ENCODE data around the gene ZNF865.

The ZNF865 gene

GRCh38 chr19:55605207-55605636 lies 225 bp upstream of the ZNF865 start:
- peak overlapping the region; percentile 88 to 97 for H3K4me3 ChIP-seq (replicated peaks in 1 of 2; ENCODE audit: low read depth in 2 of 2, low read length in 2 of 2)
- peak; percentile 98 for DNase-seq (ENCODE audit: low read depth in 2 of 2)
- no peak for TF ChIP-seq CTCF (IDR thresholded peaks at IDR 0.05; ENCODE audit: low read depth, low read length)

DNA sequence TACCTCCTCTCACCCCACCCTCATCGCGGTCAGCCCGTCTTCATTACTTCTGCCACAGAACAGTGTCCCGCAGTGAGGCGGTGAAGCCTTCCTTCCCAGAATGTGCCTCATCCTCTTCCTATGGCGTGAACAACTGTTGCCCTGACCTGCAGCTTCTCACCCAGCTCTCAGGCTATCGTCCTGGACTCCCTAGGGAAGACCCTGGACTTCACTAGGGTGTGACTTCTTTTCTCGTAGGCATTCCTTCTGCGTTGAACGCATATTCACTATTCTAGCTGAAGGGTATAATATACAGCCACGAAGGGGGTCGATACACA lies 982 bp downstream of the ZNF865 start:
- no peak for TF ChIP-seq CTCF (IDR thresholded peaks at IDR 0.05; ENCODE audit: low read depth, low read length)
- DNase-seq (ENCODE audit: low read depth in 2 of 2): no peak
- H3K4me3 ChIP-seq (replicated peaks in 1 of 2; ENCODE audit: low read depth in 2 of 2, low read length in 2 of 2): peak overlapping the region; percentile 88 to 97

- DNase-seq (ENCODE audit: low read depth in 2 of 2): no peak
- H3K4me3 ChIP-seq (replicated peaks in 1 of 2; ENCODE audit: low read depth in 2 of 2, low read length in 2 of 2): peak overlapping the region; percentile 88 to 97
- TF ChIP-seq CTCF (IDR thresholded peaks at IDR 0.05; ENCODE audit: low read depth, low read length): no peak
Measured at GRCh38 chr19:55606817-55607216, 1.4 kb downstream of the ZNF865 start.

DNA sequence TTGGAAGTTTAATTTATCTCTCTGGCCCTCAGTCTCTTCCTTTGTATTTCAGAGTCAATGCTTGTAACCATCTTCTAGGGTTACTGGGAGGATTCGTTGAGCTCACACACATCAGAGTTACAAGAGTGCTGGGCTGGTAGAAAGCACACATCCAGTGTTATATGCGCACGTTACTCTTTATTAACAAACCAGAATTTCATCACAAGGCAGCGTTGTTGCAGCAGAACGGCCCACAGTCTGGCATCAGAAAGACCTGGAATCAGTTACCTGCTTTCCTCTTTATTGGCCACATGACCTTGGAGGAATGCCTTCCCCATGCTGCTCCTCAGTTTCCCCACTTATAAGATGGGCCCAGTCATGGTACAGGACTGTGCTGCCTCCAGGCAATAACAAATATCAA lies 3.9 kb downstream of the ZNF865 start:
- no peak for TF ChIP-seq CTCF (IDR thresholded peaks at IDR 0.05; ENCODE audit: low read depth, low read length)
- DNase-seq (ENCODE audit: low read depth in 2 of 2): no peak
- no peak overlapping the region for H3K4me3 ChIP-seq (replicated peaks in 1 of 2; ENCODE audit: low read depth in 2 of 2, low read length in 2 of 2)

- DNase-seq (ENCODE audit: low read depth in 2 of 2): no peak
- TF ChIP-seq CTCF (IDR thresholded peaks at IDR 0.05; ENCODE audit: low read depth, low read length): no peak
- H3K4me3 ChIP-seq (replicated peaks in 1 of 2; ENCODE audit: low read depth in 2 of 2, low read length in 2 of 2): no peak overlapping the region
Measured at GRCh38 chr19:55611300-55611982, 6.0 kb downstream of the ZNF865 start.

DNA sequence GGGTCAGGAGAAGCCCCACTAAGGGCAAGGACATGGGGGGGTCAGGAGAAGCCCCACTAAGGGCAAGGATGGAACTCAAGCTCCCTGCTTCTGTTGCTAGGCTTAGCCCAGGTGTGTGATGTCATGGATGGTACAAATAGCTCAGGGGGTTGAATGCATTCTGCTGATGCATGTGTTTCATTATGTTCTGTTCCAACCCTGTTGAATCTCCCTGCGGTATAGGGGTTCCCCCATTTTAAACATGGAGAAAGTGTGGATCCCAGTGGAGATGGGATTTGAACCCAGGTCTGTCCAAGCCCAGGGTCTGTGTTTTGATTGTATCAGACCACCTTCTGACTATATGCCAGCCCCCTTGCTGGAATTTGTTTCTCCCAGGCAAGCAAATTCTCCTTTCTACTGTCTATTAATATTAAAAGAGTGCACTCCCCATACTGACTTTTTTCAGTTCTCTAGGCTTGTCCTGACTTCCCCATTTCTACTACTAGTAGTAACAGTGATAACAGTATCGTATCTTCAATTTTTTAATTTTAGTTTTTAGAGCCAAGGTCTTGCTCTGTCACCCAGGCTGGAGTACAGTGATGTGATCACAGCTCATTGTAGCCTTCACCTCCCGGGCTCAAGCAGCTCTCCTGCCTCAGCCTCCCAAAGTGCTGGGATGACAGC lies 6.7 kb downstream of the ZNF865 start:
- no peak for TF ChIP-seq CTCF (IDR thresholded peaks at IDR 0.05; ENCODE audit: low read depth, low read length)
- no peak for DNase-seq (ENCODE audit: low read depth in 2 of 2)
- H3K4me3 ChIP-seq (replicated peaks in 1 of 2; ENCODE audit: low read depth in 2 of 2, low read length in 2 of 2): no peak overlapping the region
